NCI-H2227 (cell line): ENCODE measurements around the gene PIGC.
"Not testable (repeated sequence)": the region's sequence is repeated elsewhere in the genome, so short reads cannot be mapped to it uniquely, and the experiment has no call there.

ENCODE experiments used
- DNase-seq: peaks from one replicate; lab custom pipeline; 2025; ENCODE audit not compliant: unreplicated experiment; lab: John Stamatoyannopoulos, UW

The PIGC gene

DNA sequence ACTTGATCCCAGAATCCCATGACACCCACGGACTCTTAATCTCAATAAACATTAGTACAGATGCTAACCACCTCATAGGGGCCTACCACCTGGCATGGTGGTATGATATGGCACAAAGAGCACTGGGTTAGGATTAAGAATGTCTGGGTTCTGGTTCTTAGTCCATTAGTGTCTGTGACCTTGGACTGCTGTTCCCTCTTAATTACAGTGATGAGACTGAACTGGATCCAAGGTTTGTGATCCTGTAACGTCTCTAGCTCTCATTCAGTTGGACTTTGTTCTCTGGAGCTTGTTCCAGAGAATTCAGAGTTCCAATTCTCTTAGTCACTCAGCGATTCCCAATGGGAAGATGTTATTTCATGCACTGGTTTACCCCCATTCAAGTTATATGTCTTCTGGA, 23.6 kb upstream of the PIGC start:
- DNase-seq = no peak

DNA sequence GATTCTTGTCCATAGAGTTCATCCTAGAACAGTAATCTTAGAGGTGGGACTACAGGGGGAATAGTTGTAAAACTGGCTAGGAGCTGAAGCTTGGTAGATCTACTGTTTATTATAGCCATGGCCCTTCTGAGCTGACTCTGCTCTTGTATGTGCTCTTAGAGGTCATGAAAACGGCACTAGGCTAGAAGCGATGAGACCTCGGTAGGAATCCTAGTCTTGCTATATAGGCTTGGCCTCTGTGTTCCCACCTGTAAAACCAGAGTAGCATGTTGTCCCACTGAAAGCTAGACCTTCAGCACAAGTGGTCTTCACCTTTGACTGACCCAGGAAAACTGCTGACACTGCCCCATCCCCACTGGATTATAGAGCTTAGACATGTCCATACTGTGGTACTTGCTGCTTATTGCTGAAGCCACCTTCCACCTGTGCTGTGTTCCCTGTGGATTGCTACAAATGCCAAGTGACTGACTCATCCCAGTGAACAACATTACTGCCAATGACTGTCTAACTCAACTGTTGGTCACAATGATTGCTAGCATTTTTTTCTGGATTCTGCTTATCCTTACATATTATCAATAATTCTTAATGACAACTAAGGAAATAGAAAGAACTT, 23.0 kb upstream of the PIGC start:
- DNase-seq = no peak

DNA sequence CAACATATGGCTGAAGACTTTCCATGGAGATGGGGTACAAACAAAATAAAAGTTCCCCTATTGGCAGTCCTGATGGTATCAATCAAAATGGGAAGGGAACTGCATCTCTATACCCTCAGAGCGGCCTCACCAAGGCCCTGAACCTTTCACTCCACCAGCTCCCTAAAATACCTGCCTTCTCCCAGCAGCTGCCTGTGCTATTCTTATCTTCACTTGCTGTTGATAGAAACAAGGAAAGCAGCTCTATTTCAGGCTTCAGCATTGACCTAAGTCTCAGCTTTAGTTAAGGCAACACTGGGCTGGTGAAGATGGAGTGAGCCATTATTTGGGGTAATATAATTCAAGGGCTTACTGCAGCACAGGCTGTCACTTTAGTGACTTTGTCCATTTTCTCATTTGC, 21.7 kb upstream of the PIGC start:
- DNase-seq = no peak

DNA sequence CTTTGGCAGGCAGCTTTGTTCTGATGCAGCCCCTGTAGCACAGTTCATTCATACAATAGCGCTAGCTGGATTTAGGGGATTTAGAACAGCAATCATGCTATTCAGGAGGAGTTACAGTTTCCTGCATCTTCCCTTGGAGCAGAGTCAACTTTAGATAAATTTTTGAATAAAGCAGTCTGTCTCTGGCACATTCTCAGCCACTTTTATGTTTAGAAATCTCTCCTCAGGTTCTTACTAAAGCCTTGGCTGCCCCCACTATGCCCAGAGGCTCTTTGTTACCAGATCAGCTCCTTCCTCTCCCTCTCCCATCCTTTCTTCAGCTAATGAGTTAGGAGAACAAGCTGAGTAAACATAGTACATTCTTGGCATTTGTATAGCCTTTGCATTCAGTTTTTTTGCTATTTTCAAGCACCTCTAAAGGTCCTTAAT, 17.0 kb upstream of the PIGC start:
- DNase-seq = no peak

DNA sequence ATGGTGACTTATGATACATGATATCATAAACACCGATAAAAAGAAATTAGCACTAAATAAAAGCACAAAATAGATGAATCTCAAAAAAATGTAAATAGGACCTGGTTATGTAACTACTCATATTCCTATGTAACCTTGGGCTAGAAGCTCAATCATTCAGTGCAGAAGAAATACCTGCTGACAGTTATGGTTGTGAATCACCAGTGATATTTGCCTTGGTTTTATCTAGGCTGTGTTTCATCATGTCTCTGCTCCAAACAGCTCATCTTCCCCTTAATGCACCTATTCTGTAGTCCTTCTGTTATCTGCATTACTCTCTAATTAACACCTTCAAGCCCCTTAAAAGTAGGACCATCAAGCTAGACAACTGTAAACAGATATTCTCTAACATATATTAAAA, 16.3 kb upstream of the PIGC start:
- DNase-seq = no peak

DNA sequence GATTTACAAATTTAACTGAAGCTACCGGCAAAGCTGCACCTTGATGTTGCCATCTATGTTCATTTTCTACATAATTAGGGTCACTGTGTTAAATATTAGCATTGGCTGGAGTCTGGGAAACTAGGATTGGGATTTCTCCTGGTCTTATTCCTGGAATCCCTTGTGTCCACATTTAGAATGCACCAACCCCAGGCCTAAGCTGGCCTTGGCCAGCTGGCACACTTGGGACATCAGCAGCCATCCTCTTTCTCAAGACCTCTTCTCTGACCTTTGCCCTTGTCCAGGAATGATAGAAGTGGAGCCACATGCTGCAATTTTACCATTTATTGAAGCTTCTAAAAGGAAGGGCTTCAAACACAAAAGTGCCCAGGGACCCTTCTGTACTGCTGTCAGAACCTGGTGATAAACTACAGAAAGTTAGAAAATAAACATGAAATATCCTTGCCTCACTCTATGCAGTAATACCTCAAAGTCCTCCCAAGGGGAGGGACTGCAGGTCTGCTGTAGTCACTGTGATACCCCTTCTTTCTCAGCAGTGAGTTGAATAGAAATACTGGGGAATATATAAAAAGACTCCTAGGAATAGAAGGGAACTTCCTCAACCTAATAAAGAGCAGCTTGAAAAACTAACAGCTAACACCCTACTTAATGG, 13.7 kb upstream of the PIGC start:
- no peak for DNase-seq

DNA sequence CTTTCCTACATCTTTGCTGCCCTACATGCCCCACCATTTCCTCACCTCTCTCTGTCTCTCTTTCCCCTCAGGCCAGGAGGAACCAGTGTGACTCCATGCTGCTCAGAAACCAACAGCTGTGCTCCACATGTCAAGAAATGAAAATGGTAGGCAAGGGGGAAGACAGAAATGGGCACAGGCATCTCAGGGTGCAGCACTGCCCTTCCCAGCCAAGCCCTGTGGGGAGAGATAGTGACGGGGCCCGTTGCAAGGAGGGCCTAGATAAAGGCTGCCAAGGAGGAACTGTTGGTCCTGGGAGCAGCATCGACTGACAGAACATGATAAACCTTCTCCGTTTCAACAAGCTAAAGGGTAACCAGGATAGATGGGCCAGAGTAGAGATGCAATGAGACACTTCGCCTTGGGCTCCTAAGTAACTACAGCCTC, 12.5 kb upstream of the PIGC start:
- DNase-seq = no peak

DNA sequence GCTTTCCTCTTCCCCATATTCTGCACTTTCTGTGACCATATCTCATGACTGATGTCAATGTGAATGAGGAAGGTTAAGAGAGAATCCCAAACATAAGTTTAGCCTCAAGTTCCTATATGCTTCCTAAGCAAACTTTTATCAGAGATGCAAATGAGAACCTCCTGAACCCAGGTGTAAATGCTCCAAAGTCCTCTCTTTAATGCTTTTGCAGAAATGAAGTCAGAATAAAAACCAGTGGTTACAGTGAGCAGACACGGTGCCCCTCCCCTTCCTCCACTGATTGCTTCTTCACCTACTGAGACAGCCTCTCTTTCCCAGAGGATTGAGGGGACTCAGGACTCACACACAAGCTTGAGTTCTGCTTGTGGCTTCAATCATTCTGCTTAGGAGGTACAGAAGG, 11.6 kb upstream of the PIGC start:
- DNase-seq = no peak

DNA sequence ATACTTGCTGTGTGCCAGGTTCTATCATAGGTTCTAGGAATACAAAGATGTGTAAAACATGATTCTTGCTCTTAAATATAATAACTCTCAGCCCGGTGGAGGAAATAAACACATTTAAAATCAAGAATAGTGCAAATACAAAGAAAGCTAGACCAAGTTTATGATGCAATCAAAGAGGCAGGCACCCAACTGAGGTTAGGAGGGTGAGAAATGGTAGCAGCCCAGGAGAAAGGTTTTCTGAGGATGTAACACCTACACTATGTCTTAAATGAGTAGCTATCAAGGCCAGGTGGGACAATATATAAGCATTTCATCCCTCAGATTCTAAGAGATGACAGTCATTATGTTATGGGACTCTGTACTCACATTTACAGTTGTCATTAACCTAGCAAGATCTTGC, 9.7 kb upstream of the PIGC start:
- no peak for DNase-seq

DNA sequence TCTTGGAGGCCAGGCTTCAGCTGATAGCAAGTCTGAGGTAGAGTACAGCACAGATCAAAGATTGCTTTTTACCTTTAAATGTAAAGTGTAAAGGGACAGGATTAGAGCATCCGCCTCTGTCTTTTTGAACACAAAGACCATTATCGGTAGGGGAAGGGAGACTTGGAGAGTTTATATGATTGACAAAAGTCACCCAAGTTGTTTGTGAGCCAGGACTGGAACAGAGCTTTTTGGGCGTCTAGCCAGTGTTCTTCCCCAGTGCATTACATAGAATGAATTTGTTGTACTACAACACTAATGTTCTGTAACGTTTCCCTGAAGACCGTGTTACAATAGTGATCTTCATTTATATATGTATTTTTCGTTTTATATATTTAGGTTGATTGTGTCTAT, 9.3 kb upstream of the PIGC start:
- no peak for DNase-seq

DNA sequence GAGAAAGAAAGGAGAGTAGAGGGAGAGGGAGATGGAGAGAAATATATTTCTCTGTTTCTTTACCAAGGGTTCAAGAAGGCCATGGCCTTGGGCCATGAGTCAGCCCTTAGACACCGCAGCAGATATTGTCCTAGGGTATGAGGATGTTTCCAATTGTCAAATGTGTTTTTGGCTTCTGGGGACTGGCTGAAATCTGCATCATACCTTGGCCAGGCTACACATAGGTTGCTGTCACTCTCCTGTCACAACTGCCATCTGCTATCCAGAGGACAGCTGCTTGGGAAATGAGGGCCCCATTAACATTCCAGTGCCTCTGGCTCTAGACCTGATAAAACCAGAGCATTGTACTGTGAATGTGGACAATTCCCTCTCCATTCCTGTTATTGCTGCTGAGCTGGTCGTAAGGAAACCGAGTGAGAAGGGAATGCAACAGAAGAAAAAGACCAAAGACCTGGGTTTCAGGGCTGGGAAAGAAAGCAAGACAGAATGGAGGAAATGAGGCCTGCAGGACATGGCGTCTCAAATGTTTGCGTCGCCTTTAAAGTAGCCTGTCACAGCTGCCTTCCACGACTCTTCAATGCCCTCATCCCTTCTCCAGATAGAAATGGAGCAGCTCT, 8.8 kb upstream of the PIGC start:
- DNase-seq = no peak

DNA sequence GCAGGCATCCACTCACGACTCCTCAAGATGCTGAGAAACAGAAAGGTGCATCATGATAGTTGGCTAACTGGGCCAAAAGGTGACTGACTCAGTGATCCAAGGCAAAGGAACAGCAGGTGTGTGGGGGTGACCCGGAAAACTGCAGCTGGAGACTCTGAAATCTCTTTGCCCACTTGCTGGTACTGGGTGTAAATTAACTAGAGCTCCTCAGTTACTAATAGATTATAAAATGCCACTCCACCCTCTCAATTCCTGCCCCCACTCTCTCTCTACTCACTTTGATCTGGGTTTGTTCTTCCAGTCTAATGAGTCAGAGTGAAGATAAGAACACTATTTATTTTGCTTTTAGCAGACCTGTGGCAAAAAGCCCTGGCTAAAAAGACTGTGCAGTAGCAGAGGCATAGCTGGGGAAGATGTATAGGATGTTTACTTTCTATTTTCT, 7.2 kb upstream of the PIGC start:
- no peak for DNase-seq

DNA sequence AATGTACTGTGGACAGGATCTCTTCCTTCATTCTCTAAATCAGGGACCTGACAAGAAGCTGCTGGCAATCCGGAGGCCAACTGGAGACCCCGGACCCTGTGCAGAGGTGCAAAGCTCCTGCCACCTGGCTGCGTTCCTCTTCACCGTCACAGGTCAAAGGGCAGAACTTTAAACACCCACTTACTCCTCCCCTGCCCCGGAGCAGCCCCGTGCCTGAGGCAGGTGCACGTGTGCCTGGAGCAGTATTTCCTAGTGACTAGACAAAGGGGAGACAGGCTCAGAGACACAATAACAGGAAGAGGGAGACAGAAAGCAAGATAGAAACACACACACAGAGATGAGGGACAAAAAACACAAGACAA, 6.6 kb upstream of the PIGC start:
- peak; percentile 26 for DNase-seq

DNA sequence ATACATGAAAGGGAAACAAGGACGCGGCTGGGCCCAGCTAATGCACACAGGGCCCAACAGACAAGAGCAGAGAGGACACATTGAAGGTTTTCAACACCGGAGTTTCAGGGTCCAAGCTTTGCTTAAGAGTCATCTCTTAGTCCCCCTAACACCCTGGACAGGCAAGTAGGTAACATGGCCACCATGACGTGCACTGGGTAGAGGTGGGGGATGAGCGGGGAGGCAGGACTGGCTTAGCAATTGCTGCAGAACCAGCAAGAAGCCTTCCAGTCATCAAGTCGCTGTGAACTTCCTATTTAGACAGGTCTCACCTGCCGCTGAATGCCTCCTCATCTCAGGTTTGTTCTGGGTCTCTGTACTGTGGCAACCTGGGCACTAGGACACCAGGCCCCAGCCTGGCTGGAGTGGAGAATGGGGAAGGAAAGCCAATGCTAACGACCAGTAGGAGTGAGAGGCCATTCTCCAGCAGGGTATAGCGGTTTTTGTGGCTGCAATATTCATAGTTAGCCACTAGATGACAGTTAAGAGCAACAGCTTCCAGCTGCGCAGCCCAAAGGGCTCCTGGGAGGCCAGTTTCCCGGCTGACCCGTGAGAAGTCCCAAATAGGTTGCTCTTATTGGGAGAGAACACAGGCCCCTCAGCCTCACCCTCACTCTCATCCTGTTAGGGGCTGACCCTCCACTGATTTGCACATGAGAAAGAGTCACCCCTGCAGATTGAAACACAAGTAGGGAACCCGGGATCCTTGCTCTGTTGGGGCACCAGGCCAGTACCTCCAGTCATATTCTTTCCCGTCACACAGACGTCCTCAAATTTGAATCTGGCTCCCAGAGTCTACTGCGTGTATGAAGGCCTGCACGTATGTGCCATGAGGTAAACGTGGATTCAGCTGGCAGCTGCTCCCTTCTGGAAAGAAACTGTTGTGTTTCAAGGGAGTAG, 6.0 kb upstream of the PIGC start:
- DNase-seq = peak; percentile 29

DNA sequence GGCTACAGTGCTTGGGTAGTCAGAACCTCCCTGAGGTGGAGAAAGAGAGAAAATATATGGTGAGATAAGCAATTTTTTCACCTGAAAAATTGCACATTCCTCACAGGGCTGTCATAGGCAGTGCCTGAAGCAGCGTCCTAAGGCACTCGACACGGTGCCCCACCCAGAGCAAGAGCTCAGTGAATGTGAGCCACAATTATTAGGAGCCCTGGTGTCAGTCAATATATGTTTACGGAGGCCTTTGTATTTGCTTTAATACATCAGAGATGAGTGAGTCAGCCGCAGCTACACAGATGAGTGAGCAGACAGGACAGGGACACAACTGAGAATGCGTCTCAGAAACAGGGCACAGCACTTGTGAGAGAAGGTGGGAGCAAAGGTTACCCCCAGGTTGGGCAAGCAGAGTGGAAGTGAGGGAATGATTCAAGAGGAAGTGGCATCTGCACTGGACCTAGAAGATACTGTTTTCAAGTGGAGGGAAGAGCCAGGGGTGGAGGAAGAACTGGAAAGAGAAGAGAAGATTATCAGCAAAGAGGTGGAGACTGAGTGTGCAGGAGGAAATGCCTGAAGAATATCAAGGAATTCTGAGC, 5.2 kb upstream of the PIGC start:
- DNase-seq = no peak

DNA sequence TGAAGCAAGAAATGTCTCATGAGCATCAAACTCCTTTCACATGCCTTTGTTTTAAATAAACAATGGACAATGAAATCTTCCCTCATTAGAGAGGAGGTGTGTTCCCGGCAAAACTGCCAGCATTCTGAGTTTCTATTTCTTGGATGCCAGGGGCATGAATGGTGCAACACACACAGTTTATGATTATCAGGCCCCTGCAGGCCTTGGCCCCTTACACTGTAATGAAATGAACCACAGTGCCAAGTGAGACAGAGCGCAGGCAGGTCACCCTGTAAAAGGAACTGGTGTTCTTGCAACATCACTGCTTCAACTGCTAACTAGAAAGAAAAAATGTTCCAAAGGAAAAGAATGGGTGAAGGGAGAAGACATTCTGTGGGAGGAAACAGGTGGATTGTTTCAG, 3.8 kb upstream of the PIGC start:
- no peak for DNase-seq

DNA sequence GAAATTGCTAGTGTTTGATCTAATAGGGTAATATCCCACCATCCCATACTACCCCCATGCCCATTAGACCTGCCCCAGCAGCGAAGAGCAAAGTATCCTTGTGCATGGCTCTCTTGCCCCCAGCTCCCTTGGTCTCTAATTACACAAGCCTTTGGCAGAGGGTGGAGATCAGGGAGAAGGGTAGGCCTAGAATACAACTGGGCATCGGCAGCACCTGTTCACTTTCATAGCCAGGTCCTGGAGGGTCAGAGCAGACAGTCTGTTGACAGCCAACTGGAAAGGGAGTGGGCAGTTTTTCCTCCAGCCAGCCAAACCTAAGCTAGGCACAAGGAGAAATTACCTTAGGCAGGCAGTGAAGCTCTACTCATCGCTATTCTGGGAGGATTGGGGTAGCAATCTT, 2.7 kb upstream of the PIGC start:
- no peak for DNase-seq

DNA sequence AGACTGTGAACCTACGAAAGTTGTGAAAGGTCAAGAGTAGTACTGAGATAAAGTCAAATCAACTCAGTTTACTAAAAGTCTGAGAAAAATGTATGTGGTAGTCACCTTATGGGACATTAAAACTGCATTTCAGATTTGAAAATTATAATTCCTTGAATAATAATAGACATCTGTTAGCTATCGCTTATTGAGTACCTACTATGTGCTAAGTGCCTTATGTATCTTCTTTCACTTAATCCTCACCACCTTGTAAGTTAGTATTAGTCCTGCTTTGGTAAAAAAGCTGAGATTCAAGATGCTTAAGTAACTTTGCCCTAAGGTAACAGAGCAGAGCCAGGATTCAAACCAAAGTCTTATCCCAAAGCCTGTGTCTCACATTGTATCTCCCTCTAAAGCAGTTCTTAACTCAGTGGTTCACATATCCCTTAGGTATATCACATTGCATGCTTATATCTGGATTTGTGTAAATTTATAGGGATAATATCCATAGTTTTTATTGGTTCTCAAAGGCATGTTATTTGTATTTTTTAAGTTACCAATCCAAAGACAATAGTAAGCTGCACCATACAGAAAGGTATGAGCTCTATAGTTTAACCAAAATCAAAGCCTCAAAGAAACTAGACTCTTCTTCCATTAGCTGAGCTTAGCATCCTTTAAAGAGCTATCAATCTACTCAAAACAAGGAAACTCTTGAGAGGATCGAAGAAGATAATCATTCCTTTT, 865 bp downstream of the PIGC start:
- DNase-seq = no peak

DNA sequence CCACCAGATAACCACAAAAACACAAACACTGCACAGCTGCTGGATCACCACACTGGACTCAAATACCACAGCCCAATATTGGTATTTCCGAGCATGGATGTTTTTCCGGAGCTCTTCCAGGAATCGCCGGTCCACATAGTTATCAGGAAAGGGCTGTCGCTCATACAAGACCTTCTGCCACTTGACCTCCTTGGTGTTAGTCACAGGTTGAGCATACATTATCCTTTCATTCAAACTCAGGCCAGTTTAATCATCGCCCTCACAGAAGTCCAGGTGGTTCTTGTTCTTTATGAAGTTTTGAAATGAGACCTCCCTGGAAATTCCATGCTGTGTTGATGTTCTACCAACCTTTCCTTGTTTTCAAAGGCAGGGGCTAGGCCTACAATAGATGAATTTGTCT, 1.5 kb downstream of the PIGC start:
- DNase-seq = no peak

DNA sequence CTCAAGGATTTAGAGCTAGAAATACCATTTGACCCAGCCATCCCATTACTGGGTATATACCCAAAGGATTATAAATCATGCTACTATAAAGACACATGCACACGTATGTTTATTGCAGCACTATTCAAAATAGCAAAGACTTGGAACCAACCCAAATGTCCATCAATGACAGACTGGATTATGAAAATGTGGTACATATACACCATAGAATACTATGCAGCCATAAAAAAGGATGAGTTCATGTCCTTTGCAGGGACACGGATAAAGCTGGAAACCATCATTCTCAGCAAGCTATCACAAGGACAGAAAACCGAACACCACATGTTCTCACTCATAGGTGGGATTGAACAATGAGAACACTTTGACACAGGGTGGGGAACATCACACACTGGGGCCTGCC, 6.7 kb downstream of the PIGC start:
- DNase-seq = not testable (repeated sequence)

DNA sequence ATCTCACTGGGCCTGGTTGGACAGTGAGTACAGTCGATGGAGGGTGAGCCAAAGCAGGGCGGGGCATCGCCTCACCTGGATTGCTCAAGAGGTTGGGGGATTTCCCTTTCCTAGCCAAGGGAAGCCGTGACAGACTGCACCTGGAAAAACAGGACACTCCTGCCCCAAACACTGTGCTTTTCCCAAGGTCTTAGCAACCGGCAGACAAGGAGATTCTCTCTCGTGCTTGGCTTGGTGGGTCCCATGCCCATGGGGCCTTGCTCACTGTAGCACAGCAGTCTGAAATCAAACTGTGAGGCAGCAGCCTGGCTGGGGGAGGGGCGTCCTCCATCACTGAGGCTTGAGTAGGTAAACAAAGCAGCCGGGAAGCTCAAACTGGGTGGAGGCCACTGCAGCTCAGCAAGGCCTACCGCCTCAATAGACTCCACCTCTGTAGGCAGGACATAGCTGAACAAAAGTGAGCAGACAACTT, 12.1 kb downstream of the PIGC start:
- DNase-seq = no peak
